MG63 (cell line): ENCODE results near the gene VTI1B. TPM values are rescaled to one million over a fixed set of nuclear protein-coding genes. Genes with fewer than 3 reads are reported as not detected.
"Not testable (repeated sequence)": the region's sequence is repeated elsewhere in the genome, so short reads cannot be mapped to it uniquely, and the experiment has no call there.

Experiments
- DNase-seq: peaks from one replicate; pipeline ENCODE4 v3.0.0-alpha.2; 2020
- H3K27me3 ChIP-seq: fragments of 250-450 bp; sonication (Bioruptor Pico); 2 replicates; pipeline ENCODE4 v1.5.1; 2020; ENCODE audit warnings: mild to moderate bottlenecking, moderate library complexity
- H3K36me3 ChIP-seq: fragments of 250-450 bp; sonication (Bioruptor Pico); 2 replicates; pipeline ENCODE4 v1.5.1; 2020; ENCODE audit warnings: mild to moderate bottlenecking, moderate library complexity
- H3K4me3 ChIP-seq: fragments of 250-450 bp; sonication (Bioruptor Pico); 2 replicates; pipeline ENCODE4 v1.5.1; 2020; ENCODE audit warnings: mild to moderate bottlenecking, moderate library complexity
- H3K9me3 ChIP-seq: fragments of 250-450 bp; sonication (Bioruptor Pico); 2 replicates; pipeline ENCODE4 v1.5.1; 2020; ENCODE audit warnings: mild to moderate bottlenecking, moderate library complexity
- total RNA-seq: library from RNA; depleted of rRNA; stranded (reverse); fragments of >200 nt; shearing (Covaris generic); gene quantifications from 2 replicates; pipeline ENCODE4 v1.2.3, GENCODE V29; 2014; ENCODE audit warnings: low replicate concordance; rRNA removed

VTI1B gene
- total RNA-seq, 1 experiment from 2014 or later = 46.6 TPM

DNA sequence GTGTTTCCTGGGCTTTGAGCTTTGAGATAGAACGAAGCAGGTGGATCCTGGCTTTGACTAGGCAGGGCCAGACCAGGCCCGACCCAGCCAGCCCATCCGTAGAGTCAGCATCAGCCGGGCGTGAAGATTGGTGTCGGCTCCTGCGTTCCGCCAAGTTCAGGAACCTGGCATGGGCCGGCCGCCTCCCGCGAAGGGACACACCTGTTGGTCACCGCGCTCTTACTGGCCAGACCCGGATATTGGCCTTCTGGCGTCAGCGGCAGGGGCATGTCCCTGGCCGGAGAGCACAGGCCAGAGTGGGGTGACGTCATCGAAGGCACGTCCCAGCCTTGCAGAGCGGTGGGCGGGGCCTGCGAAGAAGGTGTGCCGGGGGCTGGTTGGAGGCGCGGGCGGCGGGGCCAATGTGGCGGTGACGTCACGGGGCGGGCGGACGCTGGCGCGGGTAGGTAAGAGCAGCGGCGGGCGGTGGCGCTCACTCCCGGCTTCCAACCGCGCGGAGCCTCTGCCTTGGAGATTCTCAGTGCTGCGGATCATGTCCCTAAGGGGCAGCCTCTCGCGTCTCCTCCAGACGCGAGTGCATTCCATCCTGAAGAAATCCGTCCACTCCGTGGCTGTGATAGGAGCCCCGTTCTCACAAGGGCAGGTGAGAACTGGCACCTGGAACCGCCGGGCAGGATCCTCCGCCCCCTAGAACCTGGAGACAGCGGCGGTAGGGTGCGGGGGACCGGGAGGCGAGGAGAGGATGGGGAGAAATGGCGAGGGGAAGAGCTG, 54.8 kb downstream of the VTI1B start, which contains the start of gene ARG2:
Gene ARG2, plus strand, starts transcription at position 475 of the 771 bp plus-strand sequence. Its CDS starts 58 bp downstream, at position 533.
- Histone ChIP-seq H3K27me3 (no peaks in the 10 kb centered on the region), H3K9me3 (no peaks in the 10 kb centered on the region), H3K4me3 (peak within 1 kb of the TSS; percentile 38), H3K36me3 (no peaks in the 10 kb centered on the region)
- DNase-seq = peak; percentile 77

DNA sequence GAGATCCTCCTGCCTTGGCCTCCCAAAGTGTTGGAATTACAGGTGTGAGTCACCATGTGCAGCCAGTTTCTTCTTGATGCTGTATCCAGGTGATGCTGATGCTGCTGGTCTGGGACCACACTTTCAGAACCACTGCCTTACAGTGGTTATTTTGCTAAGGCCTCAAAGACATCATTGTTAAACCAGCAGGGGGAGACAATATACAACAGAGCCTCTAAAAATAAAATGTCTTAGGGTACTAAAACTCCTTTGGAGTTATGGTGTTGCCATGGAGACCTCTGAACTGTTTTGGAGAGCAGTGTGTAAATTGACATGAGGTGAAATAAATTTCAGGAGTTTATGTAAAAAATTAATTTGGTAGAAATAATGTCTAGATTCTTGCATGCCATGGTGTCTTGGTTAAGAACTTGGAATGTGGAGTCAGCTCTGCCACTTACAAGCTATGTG, 55.8 kb downstream of the VTI1B start:
- Histone ChIP-seq H3K27me3 (no peaks in the 10 kb centered on the region), H3K36me3 (no peaks in the 10 kb centered on the region), H3K4me3 (no peak overlapping the region), H3K9me3 (no peaks in the 10 kb centered on the region)
- no peak for DNase-seq

DNA sequence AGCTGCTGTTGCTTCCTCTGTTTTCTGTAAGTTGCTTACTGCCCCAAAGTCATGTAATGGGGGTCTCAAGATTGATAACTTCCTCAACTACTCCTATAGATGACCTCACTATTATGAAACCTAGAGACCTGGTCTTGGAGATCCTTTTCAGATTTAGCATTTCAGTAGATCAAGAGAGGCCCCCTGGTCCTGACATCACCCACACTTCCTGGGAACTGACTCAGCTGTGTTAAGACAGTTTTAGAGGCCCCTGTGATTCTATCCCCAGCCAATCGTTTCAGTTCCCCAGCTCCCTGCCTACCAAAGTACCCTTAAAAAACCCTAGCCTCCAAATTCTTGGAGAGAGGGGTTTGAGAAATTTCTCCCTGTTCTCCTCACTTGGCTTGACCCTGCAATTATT, 63.9 kb downstream of the VTI1B start:
- no peak for DNase-seq
- H3K27me3 ChIP-seq = no peaks in the 10 kb centered on the region

DNA sequence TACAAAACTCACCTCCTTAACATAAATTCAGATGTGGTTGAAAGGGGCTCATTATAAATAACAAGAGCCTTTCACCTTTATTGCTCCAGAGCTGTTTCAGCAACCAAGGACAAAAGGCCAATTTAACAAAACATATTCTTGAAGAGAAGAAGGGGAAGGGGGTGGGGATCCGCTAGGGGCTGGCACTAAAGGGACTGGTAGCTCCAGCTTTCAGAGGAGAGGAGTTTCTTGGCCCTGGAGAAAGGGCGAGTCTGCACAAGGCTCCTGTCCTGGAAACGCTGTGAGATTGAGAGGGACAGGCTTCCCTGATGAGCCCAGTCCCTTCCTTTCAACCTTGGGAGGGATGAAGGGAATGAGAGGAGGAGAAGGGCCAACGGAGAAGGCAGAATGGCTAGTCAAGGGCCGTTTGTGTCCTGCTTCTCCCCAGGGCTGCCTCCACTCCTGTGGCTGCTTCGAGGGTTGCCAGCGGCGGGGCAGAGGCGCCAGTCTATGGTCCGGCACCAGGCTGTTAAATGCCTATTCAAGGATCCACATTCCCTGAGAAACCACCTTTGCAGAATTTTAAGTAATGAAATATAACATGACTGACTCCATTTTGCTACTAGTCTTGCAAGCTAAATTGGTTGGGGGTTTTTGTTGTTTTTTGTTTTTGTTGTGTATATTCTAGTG, 64.7 kb downstream of the VTI1B start:
- no peak overlapping the region for H3K4me3 ChIP-seq
- no peaks in the 10 kb centered on the region for H3K9me3 ChIP-seq
- no peaks in the 10 kb centered on the region for H3K36me3 ChIP-seq
- no peak for DNase-seq
- H3K27me3 ChIP-seq = no peaks in the 10 kb centered on the region

More for the DNA sequence above, 63.9 kb downstream of the VTI1B start:
- Histone ChIP-seq H3K4me3 (no peak overlapping the region), H3K36me3 (no peaks in the 10 kb centered on the region), H3K9me3 (no peaks in the 10 kb centered on the region)

DNA sequence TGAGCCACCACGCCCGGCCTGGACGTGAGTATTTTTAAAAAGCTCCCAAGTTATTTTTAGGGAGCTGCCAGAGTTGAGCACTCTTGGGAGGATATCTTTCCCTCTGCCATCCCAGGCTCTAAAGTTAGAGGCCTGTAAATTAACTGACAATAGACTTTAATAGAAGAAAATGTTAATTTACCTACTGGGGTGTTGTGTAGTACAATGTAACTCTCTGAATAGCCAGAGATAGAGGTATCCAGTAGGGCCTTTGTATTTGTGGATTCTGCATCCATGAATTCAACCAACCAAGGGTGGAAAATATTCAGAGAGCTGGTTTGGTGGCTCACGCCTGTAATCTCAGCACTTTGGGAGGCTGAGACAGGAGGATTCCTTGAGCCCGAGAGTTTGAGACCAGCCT, 66.8 kb downstream of the VTI1B start:
- no peak overlapping the region for H3K4me3 ChIP-seq
- H3K36me3 ChIP-seq = no peaks in the 10 kb centered on the region
- H3K9me3 ChIP-seq = no peaks in the 10 kb centered on the region
- DNase-seq = no peak
- H3K27me3 ChIP-seq = no peaks in the 10 kb centered on the region

DNA sequence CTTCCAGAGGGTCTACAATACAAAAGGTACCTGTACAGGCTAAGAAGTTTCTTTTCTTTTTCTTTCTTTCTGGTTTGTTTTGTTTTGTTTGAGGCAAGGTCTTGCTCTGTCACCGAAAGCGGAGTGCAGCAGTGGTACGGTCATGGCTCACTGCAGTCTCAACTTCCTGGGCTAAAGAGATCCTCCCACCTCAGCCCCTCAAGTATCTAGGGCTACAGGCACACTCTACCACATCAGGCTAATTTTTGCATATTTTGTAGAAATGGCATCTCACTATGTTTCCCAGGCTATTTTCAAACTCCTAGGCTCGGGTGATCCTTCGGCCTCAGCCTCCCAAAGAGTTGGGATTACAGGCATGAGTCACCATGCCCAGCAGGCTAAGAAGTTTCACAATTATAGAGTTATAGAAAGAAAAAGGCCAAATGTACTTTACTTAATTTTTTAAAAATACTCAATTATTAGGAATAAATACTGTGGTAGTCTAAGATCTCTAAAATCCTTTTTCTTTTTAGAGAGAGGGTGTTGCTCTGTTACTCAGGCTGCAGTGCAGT, 71.4 kb downstream of the VTI1B start:
- no peak for DNase-seq
- H3K4me3 ChIP-seq = no peak overlapping the region
- no peaks in the 10 kb centered on the region for H3K27me3 ChIP-seq
- H3K36me3 ChIP-seq = no peaks in the 10 kb centered on the region
- H3K9me3 ChIP-seq = no peaks in the 10 kb centered on the region

DNA sequence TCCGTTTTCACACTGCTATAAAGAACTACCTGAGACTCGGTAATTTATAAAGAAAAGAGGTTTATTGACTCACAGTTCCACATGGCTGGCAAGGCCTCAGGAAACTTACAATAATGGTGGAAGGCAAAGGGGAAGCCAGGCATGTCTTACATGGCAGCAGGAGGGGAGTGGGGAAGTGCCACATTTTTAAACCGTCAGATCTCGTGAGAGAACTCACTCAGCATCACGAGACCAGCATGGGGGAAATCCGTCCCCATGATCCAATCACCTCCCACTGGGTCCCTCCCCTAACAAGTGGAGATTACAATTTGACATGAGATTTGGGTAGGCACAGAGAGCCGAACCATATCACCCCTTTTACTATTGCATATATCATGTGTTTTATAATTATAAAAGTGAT, 72.4 kb downstream of the VTI1B start:
- H3K9me3 ChIP-seq = no peaks in the 10 kb centered on the region
- H3K36me3 ChIP-seq = no peaks in the 10 kb centered on the region
- DNase-seq = no peak
- H3K4me3 ChIP-seq = no peak overlapping the region
- H3K27me3 ChIP-seq = no peaks in the 10 kb centered on the region

DNA sequence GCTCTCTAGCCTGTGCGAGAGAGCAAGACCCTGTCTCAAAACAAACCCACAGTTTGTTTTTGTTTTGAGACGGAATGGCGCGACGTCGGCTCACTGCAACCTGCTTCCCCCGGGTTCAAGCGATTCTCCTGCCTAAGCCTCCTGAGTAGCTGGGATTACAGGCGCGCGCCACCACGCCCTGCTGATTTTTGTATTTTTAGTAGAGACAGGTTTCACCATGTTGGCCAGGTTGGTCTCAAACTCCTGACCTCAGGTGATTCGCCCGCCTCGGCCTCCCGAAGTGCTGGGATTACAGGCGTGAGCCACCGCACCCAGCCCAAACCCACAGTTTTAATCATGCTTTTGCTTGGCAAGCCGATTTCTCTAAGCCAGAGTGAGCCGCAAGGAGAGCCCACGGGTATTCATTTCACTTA, 73.9 kb downstream of the VTI1B start:
- H3K36me3 ChIP-seq, H3K27me3 ChIP-seq, H3K9me3 ChIP-seq, DNase-seq: not testable (repeated sequence)
- H3K4me3 ChIP-seq = peak overlapping the region; percentile 82

DNA sequence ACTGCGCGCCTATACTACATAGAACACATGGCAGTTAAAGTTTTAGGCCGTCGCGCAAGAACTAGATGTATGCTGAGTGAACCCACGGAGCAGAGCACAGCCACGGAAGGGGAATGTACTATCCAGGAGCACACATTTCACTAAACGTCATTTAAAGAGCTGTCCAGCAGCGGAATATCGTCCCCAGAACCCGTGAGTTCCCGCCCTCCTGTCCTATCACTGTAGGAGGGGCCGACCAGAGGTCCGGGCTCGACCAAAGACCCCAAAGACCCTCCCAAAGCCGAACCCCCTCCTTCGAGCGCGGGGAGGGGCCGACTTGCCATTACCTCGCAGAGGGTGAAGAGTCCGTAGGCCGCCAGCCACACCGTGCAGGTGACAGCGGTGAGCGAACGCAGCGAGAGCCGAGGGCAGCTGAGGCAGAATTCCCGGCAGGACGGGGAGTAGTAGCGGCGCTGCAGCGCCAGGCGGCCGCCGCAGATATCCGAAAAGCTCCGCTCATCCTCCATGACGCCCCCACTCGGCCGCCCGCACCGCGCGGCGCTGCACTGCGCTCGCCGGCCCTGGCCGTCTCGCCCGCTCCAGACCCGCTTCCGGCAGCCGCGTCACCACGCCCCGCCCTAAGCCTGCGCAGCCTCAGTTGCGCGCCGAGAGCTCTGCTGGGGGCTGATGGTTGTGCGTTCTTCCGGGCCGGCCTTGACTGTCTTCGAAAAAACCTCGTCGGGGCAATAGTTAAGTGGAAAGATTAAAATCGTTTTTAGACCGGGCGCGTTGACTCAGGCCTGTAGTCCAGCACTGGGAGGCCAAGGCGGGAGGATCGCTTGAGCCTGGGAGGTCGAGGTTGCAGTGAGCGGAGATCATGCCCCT, 74.5 kb downstream of the VTI1B start, which contains the start of gene PIGH:
Gene PIGH, minus strand, starts transcription at position 571 of the 864 bp plus-strand sequence. Its CDS starts 65 bp downstream, at position 506.
- Histone ChIP-seq H3K27me3 (no peaks in the 10 kb centered on the region), H3K36me3 (no peaks in the 10 kb centered on the region), H3K4me3 (peak within 1 kb of the TSS; percentile 82), H3K9me3 (no peaks in the 10 kb centered on the region)
- peak; percentile 78 for DNase-seq

Other genes starting within 250 kb of the VTI1B start
- 5.9 TPM in 1 of 2 replicates, not detected in the other for gene TMEM229B, start 185.9 kb downstream of the VTI1B start, total RNA-seq
- 0.07 and 0.47 TPM in 2 replicates for gene PLEKHH1, start 141.3 kb downstream of the VTI1B start, total RNA-seq
- 19.4 and 48.5 TPM in 2 replicates for gene PIGH, start 74.4 kb downstream of the VTI1B start, total RNA-seq
- 1.4 and 3.6 TPM in 2 replicates for gene ARG2, start 54.7 kb downstream of the VTI1B start, total RNA-seq
- 23.8 and 25.9 TPM in 2 replicates for gene RDH11, start 21.1 kb upstream of the VTI1B start, total RNA-seq
- gene RDH12, start 27.3 kb upstream of the VTI1B start, total RNA-seq = 0.07 and 0.20 TPM in 2 replicates
- 3.3 and 9.7 TPM in 2 replicates for gene ZFYVE26, start 142.0 kb upstream of the VTI1B start, total RNA-seq
- gene RAD51B, start 145.1 kb upstream of the VTI1B start, total RNA-seq = 2.6 and 7.2 TPM in 2 replicates